Measurements from ENCODE around the gene RPS6KA4.
"Not testable (repeated sequence)": the region's sequence is repeated elsewhere in the genome, so short reads cannot be mapped to it uniquely, and the experiment has no call there.

RPS6KA4 gene

GRCh38 chr11:64358907-64359711 lies at the start of gene RPS6KA4:
RPS6KA4 (plus strand) TSS chr11:64359162; CDS start chr11:64359236, 74 bp downstream.
- DNase-seq (ENCODE audit: low spot score) = peak; percentile 28

- no peak for DNase-seq (ENCODE audit: low spot score)
Observed at GRCh38 chr11:64312947-64313346, 46.0 kb upstream of the RPS6KA4 start.

GRCh38 chr11:64313491-64314145 lies 45.3 kb upstream of the RPS6KA4 start:
- no peak for DNase-seq (ENCODE audit: low spot score)

- no peak for DNase-seq (ENCODE audit: low spot score)
Observed at GRCh38 chr11:64314146-64314804, 44.7 kb upstream of the RPS6KA4 start.

- no peak for DNase-seq (ENCODE audit: low spot score)
Observed at GRCh38 chr11:64314805-64315561, 44.0 kb upstream of the RPS6KA4 start.

- DNase-seq (ENCODE audit: low spot score) = not testable (repeated sequence)
Observed at GRCh38 chr11:64315667-64316526, 43.1 kb upstream of the RPS6KA4 start.

GRCh38 chr11:64316672-64317324 lies 42.2 kb upstream of the RPS6KA4 start:
- DNase-seq (ENCODE audit: low spot score) = peak; percentile 22

GRCh38 chr11:64317325-64317960 lies 41.5 kb upstream of the RPS6KA4 start, which contains the start of gene TRMT112:
TRMT112 (minus strand) TSS chr11:64317559; CDS start chr11:64317526, 33 bp downstream.
- DNase-seq (ENCODE audit: low spot score) = peak; percentile 99

- DNase-seq (ENCODE audit: low spot score) = peak; percentile 97
Observed at GRCh38 chr11:64317961-64318765, 40.8 kb upstream of the RPS6KA4 start, which contains the start of gene PRDX5. PRDX5 (plus strand) TSS chr11:64318121; CDS start chr11:64318216, 95 bp downstream.

- no peak for DNase-seq (ENCODE audit: low spot score)
Observed at GRCh38 chr11:64318766-64319761, 39.9 kb upstream of the RPS6KA4 start.

- no peak for DNase-seq (ENCODE audit: low spot score)
Observed at GRCh38 chr11:64320556-64320955, 38.4 kb upstream of the RPS6KA4 start.

- DNase-seq (ENCODE audit: low spot score) = no peak
Observed at GRCh38 chr11:64321026-64321425, 37.9 kb upstream of the RPS6KA4 start.

- DNase-seq (ENCODE audit: low spot score) = no peak
Observed at GRCh38 chr11:64321533-64321932, 37.4 kb upstream of the RPS6KA4 start.

- no peak for DNase-seq (ENCODE audit: low spot score)
Observed at GRCh38 chr11:64322925-64323260, 36.1 kb upstream of the RPS6KA4 start.

- no peak for DNase-seq (ENCODE audit: low spot score)
Observed at GRCh38 chr11:64323373-64323772, 35.6 kb upstream of the RPS6KA4 start.

- DNase-seq (ENCODE audit: low spot score) = not testable (repeated sequence)
Observed at GRCh38 chr11:64323984-64324383, 35.0 kb upstream of the RPS6KA4 start.

GRCh38 chr11:64324692-64325469 lies 34.1 kb upstream of the RPS6KA4 start:
- no peak for DNase-seq (ENCODE audit: low spot score)

All from CD4-positive, alpha-beta T cell treated with Interleukin-6 at 100 ng/mL for 8 hours (primary cell).